Vagina (tissue), 2 donors: ENCODE measurements around the gene CMTM4. TPM values are rescaled to one million over a fixed set of nuclear protein-coding genes. Genes with fewer than 3 reads are reported as not detected.

Source experiments
- DNase-seq, 2 donors: peaks; one replicate each; pipeline ENCODE4 v3.0.0-alpha.2; 2017; ENCODE audit errors: extremely low spot score in 2 of 2
- H3K27ac ChIP-seq: fragments of 200-600 bp; sonication (generic); one replicate; pipeline ENCODE4 v1.5.1; 2019
- H3K27me3 ChIP-seq: fragments of 200-600 bp; sonication (generic); one replicate; pipeline ENCODE4 v1.5.1; 2019
- H3K36me3 ChIP-seq, 2 donors: fragments of 200-600 bp; sonication (generic); one replicate each; pipeline ENCODE4 v1.5.1; 2017 to 2019
- H3K4me1 ChIP-seq: fragments of 200-600 bp; sonication (generic); one replicate; pipeline ENCODE4 v1.5.1; 2019
- H3K4me3 ChIP-seq, 2 donors: fragments of 200-600 bp; sonication (generic); 1 replicate in 1 of 2; 2 replicates in 1 of 2; pipeline ENCODE4 v1.5.1; 2016 to 2019
- H3K9me3 ChIP-seq: fragments of 200-600 bp; sonication (generic); one replicate; pipeline ENCODE4 v1.5.1; 2019
- POLR2A ChIP-seq, 2 donors: fragments of 450-650 bp; IDR thresholded peaks; one replicate each; pipeline ENCODE4 v1.6.1; 2017; ENCODE audit warnings: antibody characterized with exemption in 2 of 2, mild to moderate bottlenecking in 2 of 2, moderate library complexity in 2 of 2
- POLR2AphosphoS5 ChIP-seq, 2 donors: sonication (generic); formaldehyde crosslinking; IDR thresholded peaks; one replicate each; pipeline ENCODE4 v1.9.0; 2017; ENCODE audit warnings: antibody characterized with exemption in 2 of 2, mild to moderate bottlenecking in 2 of 2, low read depth in 1 of 2; ENCODE audit not compliant: insufficient read depth in 1 of 2
- intact Hi-C: fragments of 100-400 bp; cut with DNase I; formaldehyde crosslinking; loops from one replicate; pipeline ENCODE4 v1.15.1; 2023
- total RNA-seq: library from RNA; depleted of rRNA; stranded (reverse); fragments of >200 nt; gene quantifications from one replicate; pipeline ENCODE4 v1.2.3, GENCODE V29; 2016
- TF ChIP-seq, protein P1 (sequence below), 3 experiments: fragments of 450-650 bp in 2 of 3; fragments of 200-600 bp in 1 of 3; sonication (generic) in 1 of 3; IDR thresholded peaks; one replicate each; pipeline ENCODE4 v1.5.1; 2017 to 2019; ENCODE audit warnings: antibody characterized with exemption in 3 of 3, mild to moderate bottlenecking in 2 of 3, moderate library complexity in 2 of 3

Gene CMTM4
- total RNA-seq, 1 donor from 2014 or later: 15.7 TPM

DNA sequence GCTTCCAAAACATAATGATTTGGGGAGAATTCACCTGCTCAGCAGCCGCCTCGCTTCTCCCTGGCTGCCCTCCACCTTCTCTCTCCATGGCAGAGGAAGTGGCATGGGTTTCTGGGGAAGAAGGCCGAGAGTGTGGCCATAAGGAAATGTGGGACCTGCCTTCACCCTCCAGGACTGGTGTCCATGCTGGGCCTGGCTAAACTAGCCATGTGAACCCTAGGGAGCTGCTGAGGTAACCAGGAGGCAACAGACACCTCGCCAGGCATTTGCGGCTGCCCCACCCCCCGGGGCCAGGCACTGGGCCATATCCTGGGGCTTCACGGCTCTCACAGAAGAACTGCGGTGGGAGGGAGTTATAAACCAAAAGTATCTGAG, 9.9 kb upstream of the CMTM4 start:
- peak overlapping the region; percentile 57 for H3K27ac ChIP-seq
- no peaks in the 10 kb centered on the region for H3K9me3 ChIP-seq
- intact Hi-C loops: no loop called here
- no peak overlapping the region for H3K4me3 ChIP-seq
- H3K36me3 ChIP-seq: no peaks in the 10 kb centered on the region
- H3K27me3 ChIP-seq: no peaks in the 10 kb centered on the region
- TF ChIP-seq POLR2AphosphoS5 (IDR thresholded peaks at IDR 0.05; ENCODE audit: insufficient read depth in 1 of 2, low read depth in 1 of 2) (no peak), POLR2A (IDR thresholded peaks at IDR 0.05) (no peak)
- TF ChIP-seq, protein P1, sequence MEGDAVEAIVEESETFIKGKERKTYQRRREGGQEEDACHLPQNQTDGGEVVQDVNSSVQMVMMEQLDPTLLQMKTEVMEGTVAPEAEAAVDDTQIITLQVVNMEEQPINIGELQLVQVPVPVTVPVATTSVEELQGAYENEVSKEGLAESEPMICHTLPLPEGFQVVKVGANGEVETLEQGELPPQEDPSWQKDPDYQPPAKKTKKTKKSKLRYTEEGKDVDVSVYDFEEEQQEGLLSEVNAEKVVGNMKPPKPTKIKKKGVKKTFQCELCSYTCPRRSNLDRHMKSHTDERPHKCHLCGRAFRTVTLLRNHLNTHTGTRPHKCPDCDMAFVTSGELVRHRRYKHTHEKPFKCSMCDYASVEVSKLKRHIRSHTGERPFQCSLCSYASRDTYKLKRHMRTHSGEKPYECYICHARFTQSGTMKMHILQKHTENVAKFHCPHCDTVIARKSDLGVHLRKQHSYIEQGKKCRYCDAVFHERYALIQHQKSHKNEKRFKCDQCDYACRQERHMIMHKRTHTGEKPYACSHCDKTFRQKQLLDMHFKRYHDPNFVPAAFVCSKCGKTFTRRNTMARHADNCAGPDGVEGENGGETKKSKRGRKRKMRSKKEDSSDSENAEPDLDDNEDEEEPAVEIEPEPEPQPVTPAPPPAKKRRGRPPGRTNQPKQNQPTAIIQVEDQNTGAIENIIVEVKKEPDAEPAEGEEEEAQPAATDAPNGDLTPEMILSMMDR (IDR thresholded peaks at IDR 0.05): no peak
- H3K4me1 ChIP-seq: peaks cover 7% of the 10 kb centered on the region
- no peak for DNase-seq

- Histone ChIP-seq H3K27me3 (no peaks in the 10 kb centered on the region), H3K27ac (peak overlapping the region; percentile 57), H3K4me1 (peaks cover 7% of the 10 kb centered on the region), H3K9me3 (no peaks in the 10 kb centered on the region), H3K4me3 (no peak overlapping the region), H3K36me3 (no peaks in the 10 kb centered on the region)
- TF ChIP-seq, protein P1 (IDR thresholded peaks at IDR 0.05): no peak
- TF ChIP-seq POLR2A (IDR thresholded peaks at IDR 0.05): no peak
- TF ChIP-seq POLR2AphosphoS5 (IDR thresholded peaks at IDR 0.05; ENCODE audit: insufficient read depth in 1 of 2, low read depth in 1 of 2): no peak
- intact Hi-C loops: no loop called here
- DNase-seq: no peak
These were observed 9.4 kb upstream of the CMTM4 start for GRCh38 chr16:66705790-66706505.

- DNase-seq: no peak
- H3K36me3 ChIP-seq: no peaks in the 10 kb centered on the region
- no peaks in the 10 kb centered on the region for H3K27me3 ChIP-seq
- intact Hi-C loops: no loop called here
- peak overlapping the region; percentile 20 for H3K27ac ChIP-seq
- H3K9me3 ChIP-seq: no peaks in the 10 kb centered on the region
- H3K4me3 ChIP-seq: no peak overlapping the region
- peaks cover 7% of the 10 kb centered on the region for H3K4me1 ChIP-seq
- TF ChIP-seq POLR2A (IDR thresholded peaks at IDR 0.05) (no peak), POLR2AphosphoS5 (IDR thresholded peaks at IDR 0.05; ENCODE audit: insufficient read depth in 1 of 2, low read depth in 1 of 2) (no peak)
- TF ChIP-seq, protein P1 (IDR thresholded peaks at IDR 0.05): no peak
These were observed 7.1 kb upstream of the CMTM4 start for GRCh38 chr16:66703406-66704215.

- intact Hi-C loops: no loop called here
- no peaks in the 10 kb centered on the region for H3K36me3 ChIP-seq
- peaks cover 11% of the 10 kb centered on the region for H3K4me1 ChIP-seq
- no peaks in the 10 kb centered on the region for H3K27me3 ChIP-seq
- no peaks in the 10 kb centered on the region for H3K9me3 ChIP-seq
- H3K4me3 ChIP-seq: no peak overlapping the region
- TF ChIP-seq, protein P1 (IDR thresholded peaks at IDR 0.05): no peak
- no peak for DNase-seq
- H3K27ac ChIP-seq: no peak overlapping the region
These were observed 5.0 kb upstream of the CMTM4 start for GRCh38 chr16:66701516-66701915.

DNA sequence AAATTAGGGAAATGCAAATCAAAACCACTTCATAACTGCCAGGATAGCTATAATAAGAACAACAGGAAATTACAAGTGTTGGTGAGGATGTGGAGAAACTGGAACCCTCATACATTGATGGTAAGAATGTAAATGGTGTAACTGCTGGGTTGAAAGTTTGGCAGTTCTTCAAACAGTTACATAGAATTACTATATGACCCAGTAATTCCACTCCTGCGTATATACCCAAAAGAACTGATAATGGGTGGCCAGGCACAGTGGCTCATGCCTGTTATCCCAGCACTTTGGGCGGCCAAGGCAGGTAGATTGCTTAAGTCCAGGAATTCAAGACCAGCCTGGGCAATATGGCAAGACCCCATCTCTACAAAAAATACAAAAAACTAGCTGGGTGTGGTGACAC, 4.5 kb upstream of the CMTM4 start:
- Histone ChIP-seq H3K9me3 (no peaks in the 10 kb centered on the region), H3K36me3 (no peaks in the 10 kb centered on the region), H3K4me3 (no peak overlapping the region), H3K27me3 (no peaks in the 10 kb centered on the region), H3K27ac (no peak overlapping the region), H3K4me1 (peaks cover 8% of the 10 kb centered on the region)
- DNase-seq: no peak
- intact Hi-C loops: no loop called here
- TF ChIP-seq POLR2A (IDR thresholded peaks at IDR 0.05) (no peak), POLR2AphosphoS5 (IDR thresholded peaks at IDR 0.05; ENCODE audit: insufficient read depth in 1 of 2, low read depth in 1 of 2) (no peak)
- TF ChIP-seq, protein P1 (IDR thresholded peaks at IDR 0.05): no peak
